ENCODE results near the gene PHYHD1.

The PHYHD1 gene

GRCh38 chr9:128920381-128921058 lies at the start of gene PHYHD1:
TSS of gene PHYHD1 (plus strand) at chr9:128920982. CDS start at chr9:128922324, 1,342 bp downstream.
- no peak for DNase-seq (ENCODE audit: low spot score)
- in situ Hi-C loops (cut with MboI; ENCODE audit: low sequenced_read_pairs, unreplicated experiment): loop anchor here (10.0 kb wide), 1 partner anchor 56 kb away; no protein-coding TSS in a partner anchor
- TF ChIP-seq CTCF (IDR thresholded peaks at IDR 0.05; ENCODE audit: borderline replicate concordance, control extremely low read depth, extremely low read depth, insufficient read depth, missing control alignments): no peak

GRCh38 chr9:128877852-128878251 lies 42.9 kb upstream of the PHYHD1 start:
- no peak for TF ChIP-seq CTCF (IDR thresholded peaks at IDR 0.05; ENCODE audit: borderline replicate concordance, control extremely low read depth, extremely low read depth, insufficient read depth, missing control alignments)
- DNase-seq (ENCODE audit: low spot score): peak; percentile 9
- in situ Hi-C loops (cut with MboI; ENCODE audit: low sequenced_read_pairs, unreplicated experiment): no loop called here

- DNase-seq (ENCODE audit: low spot score): peak; percentile 98
- no peak for TF ChIP-seq CTCF (IDR thresholded peaks at IDR 0.05; ENCODE audit: borderline replicate concordance, control extremely low read depth, extremely low read depth, insufficient read depth, missing control alignments)
- in situ Hi-C loops (cut with MboI; ENCODE audit: low sequenced_read_pairs, unreplicated experiment): no loop called here
These were observed 38.7 kb upstream of the PHYHD1 start, which contains the start of the genes KYAT1 and LRRC8A for GRCh38 chr9:128881884-128882676. TSS of gene KYAT1 (minus strand) at chr9:128881950. CDS start at chr9:128845405, 36,545 bp downstream. TSS of gene LRRC8A (plus strand) at chr9:128882133. CDS start at chr9:128907165, 25,032 bp downstream.

- TF ChIP-seq CTCF (IDR thresholded peaks at IDR 0.05; ENCODE audit: borderline replicate concordance, control extremely low read depth, extremely low read depth, insufficient read depth, missing control alignments): no peak
- in situ Hi-C loops (cut with MboI; ENCODE audit: low sequenced_read_pairs, unreplicated experiment): no loop called here
- DNase-seq (ENCODE audit: low spot score): no peak
These were observed 37.8 kb upstream of the PHYHD1 start for GRCh38 chr9:128882677-128883603.

- in situ Hi-C loops (cut with MboI; ENCODE audit: low sequenced_read_pairs, unreplicated experiment): no loop called here
- no peak for DNase-seq (ENCODE audit: low spot score)
- TF ChIP-seq CTCF (IDR thresholded peaks at IDR 0.05; ENCODE audit: borderline replicate concordance, control extremely low read depth, extremely low read depth, insufficient read depth, missing control alignments): no peak
These were observed 36.6 kb upstream of the PHYHD1 start for GRCh38 chr9:128884164-128884563.

GRCh38 chr9:128885376-128885775 lies 35.4 kb upstream of the PHYHD1 start:
- no peak for DNase-seq (ENCODE audit: low spot score)
- in situ Hi-C loops (cut with MboI; ENCODE audit: low sequenced_read_pairs, unreplicated experiment): no loop called here
- TF ChIP-seq CTCF (IDR thresholded peaks at IDR 0.05; ENCODE audit: borderline replicate concordance, control extremely low read depth, extremely low read depth, insufficient read depth, missing control alignments): no peak

All from GM13976 (cell line).